NK-92 (cell line): Measurements from ENCODE around the gene RBP2.

Source experiments
- DNase-seq: peaks from one replicate; lab custom pipeline; 2025; ENCODE audit not compliant: unreplicated experiment; lab: John Stamatoyannopoulos, UW

The RBP2 gene

GRCh38 chr3:139481116-139481515 is 4.8 kb upstream of the RBP2 start:
- DNase-seq: no peak

DNA sequence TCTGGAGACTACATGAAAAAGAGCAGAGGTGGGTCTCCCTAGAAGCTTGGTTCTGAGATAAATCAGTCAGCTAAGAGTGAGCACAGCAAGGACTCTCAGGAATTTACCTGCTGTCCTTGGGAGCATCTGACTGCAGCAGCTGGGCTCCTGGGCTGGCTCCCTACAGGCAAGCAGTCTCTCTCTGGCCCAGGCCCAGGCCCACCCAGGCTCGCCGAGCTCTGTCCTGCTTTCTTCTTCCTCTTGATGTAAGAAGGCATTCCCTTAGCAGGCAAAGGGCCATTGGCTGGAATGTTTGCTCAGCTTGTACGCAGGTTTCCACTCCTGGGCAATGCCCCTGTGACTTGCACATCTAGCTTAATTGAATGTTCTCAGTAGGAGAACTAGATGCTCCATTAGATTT is 4.3 kb upstream of the RBP2 start:
- DNase-seq: no peak

- DNase-seq: no peak
These were observed 1.7 kb upstream of the RBP2 start for GRCh38 chr3:139477710-139478640.

DNA sequence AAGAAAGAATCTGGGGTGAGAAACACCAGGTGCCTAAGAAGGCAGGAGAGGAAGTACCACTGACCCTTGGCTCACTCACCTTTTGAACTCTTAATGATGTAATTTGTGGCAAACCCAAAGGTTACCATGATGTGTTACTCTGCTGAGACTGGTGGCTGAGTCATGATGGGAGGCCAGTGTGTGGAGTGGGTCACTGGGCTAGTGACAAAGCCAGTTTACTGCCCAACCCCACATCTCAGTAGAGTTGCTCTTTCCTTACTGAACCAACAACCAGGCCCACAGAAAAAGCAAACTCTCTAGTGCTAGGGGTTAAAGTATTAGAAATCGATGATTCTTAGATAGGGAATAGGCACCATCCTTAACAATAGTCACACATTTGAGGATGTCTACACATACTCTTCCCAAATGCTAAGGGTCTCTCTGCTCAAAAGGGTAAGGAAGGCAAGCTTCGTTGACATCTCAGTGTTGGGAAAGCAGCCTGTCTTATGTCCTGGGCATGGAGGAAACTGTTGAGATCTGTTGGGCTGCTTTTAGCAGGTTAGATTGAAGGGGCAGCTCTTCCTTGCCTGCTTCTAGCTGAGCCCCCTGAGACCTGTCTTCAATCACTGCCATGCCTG is 3.1 kb downstream of the RBP2 start:
- DNase-seq: no peak

DNA sequence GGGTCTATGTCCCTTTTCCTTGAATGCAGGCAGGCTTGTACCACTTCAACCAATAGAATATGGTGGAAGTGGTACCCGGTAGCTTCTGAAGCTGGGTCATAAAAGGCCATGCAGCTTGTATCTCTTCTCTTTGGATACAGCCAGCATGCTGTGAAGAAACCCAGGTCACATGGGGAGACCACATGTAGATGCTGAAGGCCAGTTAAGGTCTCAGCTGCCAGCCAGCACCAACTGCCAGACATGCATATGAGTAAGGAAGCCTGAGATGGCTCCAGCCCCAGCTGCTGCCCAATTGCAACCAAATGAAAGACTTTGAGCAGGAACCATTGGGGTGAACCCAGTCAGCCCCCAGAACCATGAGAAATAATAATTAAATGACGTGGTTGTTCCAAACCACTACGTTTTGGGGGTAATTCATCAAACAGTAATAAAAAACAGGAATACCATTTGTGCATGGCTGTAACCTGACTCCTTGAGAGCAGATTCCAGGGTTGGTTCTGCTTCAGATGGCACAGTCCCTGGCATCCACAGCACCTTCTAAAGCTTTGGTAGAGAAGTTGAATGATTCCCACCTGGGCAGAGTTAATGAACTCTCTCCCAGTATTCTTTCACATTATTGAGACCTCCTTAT is 3.8 kb downstream of the RBP2 start:
- no peak for DNase-seq

- DNase-seq: no peak
These were observed 6.1 kb downstream of the RBP2 start for GRCh38 chr3:139470199-139470598.

DNA sequence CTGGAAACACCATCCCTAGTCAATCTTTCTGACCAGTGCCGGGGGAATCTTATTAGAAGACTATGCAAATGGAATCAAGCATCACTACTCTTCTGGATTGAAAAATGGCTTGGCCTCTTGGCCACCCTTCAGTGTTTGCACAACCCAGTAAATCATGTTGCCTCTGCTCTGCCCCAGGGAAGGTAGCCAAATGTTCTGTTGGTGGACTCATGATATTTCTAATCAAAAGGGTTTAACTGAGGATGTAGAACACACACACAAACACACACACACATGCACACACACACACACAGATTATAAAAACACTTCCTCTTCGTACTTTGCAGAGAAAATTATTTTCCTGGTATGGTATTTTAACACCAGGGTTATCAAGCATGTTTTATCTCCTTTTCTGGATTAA is 7.9 kb downstream of the RBP2 start:
- no peak for DNase-seq

- no peak for DNase-seq
These were observed 10.0 kb downstream of the RBP2 start for GRCh38 chr3:139466360-139466759.

DNA sequence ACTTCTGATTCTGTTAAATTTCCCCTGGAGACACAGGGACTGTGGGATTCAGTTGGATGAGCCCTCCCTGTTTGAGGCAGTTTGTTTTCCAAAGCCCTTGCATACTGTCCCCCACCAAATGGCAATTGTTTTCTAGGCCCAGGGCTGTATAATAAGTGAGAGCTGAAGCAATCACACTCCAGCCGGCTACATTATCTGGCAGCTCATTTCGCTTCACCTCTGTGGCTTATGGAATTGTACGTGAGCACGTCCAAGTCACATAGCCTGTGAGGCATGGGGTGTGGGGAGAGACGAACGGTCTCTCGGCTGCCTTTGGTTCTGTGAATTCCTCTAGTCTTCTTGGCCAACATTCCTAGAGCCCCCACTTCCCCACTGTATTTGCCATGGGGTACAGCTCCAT is 10.7 kb downstream of the RBP2 start:
- no peak for DNase-seq

DNA sequence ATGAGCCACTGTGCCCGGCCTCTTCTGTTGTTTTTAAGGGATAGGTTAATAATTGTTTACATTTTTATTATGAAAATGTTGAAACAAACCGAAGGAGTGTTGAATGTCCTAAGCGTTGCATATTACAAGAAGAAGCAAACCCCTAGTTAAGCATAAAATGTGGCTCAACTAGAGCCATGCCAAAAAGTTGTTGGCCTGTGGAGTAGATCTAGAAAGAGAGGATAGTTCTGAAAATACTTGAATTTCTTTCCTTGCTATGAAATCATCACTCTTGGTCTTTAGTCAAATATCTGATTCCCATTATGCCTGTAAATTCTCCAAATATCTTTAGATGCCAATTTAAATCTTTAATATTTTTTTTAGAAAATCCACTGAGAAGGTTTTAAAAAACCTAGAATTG is 12.8 kb downstream of the RBP2 start:
- DNase-seq: no peak

DNA sequence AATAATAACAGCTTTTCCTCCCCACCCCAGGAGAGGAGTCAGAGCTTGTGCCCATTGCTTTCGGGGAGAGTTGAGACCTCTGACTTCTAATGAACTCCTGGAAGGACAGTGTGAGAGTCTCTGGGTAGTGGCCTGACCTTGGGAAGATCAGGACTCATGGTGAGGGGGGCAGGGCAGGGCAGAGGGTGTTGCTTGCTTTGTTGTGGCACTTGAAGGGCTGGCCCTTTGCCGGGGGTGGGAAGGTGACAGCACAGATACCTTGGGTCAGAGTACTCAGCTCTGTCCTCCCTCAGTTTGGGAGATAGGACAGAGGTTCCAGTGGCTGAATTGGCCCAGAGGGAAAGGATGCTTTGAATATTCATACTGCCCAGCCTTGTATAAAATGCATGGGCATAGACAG is 15.8 kb downstream of the RBP2 start:
- no peak for DNase-seq

- no peak for DNase-seq
These were observed 16.2 kb downstream of the RBP2 start for GRCh38 chr3:139460076-139460475.

DNA sequence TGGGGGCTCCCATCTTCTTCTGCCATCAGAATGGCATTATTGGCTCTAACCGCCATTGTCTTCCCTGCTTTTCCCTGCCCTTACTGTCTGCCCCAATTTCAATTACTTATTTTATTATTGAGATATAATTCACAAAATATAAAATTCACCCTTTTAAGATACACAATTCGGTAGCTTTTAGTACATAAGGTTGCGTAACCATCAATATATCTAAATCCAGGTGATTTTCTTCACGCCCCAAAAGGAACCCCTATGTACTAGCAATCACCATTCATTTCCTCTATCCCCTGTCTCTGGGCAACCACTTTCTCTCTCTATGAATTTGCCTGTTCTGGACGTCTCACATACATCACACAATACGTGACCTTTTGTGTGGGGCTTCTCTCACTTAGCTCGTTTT is 18.0 kb downstream of the RBP2 start:
- no peak for DNase-seq

GRCh38 chr3:139457066-139457465 is 19.2 kb downstream of the RBP2 start:
- no peak for DNase-seq

- DNase-seq: no peak
These were observed 19.9 kb downstream of the RBP2 start for GRCh38 chr3:139456386-139456785.

DNA sequence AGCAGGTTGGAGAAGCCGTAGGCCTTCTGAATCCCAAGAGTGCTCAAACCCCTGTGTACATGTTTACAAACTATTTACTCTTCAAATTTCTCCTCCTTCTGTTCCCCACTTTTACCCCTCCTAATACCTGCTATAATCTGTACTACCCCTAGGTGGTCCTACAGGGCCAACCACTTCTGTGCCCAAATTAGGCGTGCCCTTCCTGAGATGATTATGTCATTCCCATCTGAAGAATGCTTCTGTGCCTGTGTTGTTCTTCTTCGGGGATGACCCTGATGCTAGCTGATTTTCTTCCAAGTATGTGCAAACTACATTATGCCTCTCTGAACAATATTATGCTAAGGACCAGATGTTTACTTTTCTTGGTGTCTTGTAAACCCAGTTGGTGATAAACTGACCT is 20.5 kb downstream of the RBP2 start:
- DNase-seq: no peak

DNA sequence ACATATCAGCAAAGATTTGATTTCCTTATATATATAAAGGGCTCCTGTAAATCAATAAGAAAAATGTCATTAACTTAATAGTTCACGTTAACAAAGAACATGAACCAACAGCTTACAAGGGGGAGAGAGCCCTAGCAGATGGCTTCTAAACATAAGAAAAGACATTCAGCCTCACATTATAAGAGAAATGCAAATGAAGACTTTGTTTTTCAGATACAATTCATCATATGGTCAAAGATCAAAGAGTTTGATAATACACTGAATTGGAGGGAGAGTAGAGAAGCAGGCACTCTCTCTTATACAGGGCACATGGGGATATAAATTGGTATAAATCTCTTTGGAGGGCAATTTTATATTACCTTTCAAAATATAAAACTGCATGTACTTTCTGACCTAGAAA is 21.1 kb downstream of the RBP2 start:
- DNase-seq: no peak

GRCh38 chr3:139454346-139454745 is 22.0 kb downstream of the RBP2 start:
- DNase-seq: no peak

DNA sequence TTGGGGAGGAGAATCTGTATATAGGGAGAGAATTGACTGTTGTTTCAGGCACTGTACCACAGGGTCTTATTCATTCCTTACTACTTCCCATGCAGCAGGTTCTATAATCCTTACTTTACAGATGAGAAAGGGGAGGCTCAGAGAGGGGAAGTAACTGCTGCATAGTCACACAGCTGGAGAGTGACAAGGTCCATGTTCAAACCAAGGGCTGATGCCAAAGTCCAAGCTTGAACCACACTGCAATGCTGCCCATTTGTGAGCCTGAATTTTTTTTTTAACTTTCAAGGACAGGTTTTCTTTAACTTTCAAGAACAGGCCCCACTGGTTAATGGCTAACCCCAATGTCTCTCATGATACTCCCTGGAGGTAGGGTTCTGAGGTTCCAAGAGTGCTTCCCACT is 26.2 kb downstream of the RBP2 start:
- DNase-seq: no peak

DNA sequence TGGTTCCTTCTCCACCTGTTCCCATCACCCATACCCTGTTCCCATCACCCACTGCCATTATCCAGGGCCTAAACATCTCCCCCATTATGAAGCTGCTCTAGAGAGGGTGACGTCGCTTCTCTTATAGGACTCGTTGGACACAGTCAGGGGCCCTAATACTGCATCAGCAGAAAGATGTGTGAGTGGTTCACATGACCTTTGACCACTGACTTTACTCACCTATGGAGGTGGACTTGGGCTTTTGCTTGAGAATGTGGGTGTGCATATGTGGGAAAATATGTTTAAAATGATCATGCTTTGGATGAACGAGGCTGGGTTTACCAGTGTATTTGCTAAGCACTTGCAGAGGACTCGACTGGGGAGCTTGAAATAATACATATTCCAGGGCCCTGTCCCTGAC is 26.8 kb downstream of the RBP2 start:
- DNase-seq: no peak

DNA sequence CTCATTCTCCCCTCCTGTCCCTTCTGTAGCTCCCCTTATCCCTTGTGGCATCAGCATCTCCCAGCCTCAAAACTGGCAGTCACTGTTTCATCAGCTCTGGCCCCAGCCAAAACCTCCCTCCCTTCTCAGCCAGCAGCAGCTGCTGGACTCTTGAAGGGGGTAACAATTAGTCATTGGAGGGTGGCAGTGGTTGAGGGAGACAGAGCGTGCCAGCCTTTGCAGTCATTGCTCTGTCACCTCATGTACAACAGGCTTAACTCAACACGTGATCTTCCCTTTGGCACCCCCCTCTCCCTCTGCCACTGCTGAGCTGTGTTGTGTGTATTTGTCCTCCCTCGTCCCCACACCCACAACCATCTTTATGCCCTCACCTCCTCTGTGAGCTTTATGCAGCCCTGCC is 28.2 kb downstream of the RBP2 start:
- DNase-seq: no peak

GRCh38 chr3:139447486-139447885 is 28.8 kb downstream of the RBP2 start:
- DNase-seq: no peak
